SKM-1 (cell line): ENCODE results near the gene DUOXA2.
"Not testable (repeated sequence)": the region's sequence is repeated elsewhere in the genome, so short reads cannot be mapped to it uniquely, and the experiment has no call there.

ENCODE experiments used
- DNase-seq: peaks from one replicate; lab custom pipeline; 2025; ENCODE audit not compliant: unreplicated experiment; lab: John Stamatoyannopoulos, UW

The DUOXA2 gene

GRCh38 chr15:45114076-45114750 lies at the start of gene DUOXA2, which contains the start of gene DUOX2:
TSS of gene DUOXA2 (plus strand) at chr15:45114326. CDS start at chr15:45114606, 280 bp downstream.
TSS of gene DUOX2 (minus strand) at chr15:45114172. CDS start at chr15:45113411, 761 bp downstream.
- no peak for DNase-seq

DNA sequence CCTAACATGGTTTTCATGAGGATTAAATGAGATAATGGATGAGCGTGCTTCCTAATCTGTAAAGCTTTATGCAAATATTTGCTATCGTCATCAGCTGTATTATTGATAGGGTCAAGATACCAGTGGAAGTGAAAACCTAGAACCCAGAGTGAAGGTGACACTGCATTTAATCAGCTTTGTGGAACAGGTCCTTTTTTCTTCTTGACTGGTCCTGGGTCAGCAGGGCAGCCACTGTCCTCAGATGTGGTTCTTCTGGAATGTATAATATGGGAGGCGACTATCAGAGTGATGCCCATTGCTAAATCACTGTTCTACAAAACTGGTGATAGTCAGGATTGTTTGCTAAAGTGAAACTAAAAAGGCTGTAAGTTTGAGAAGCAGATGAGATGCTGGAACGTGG lies 49.7 kb upstream of the DUOXA2 start:
- no peak for DNase-seq

DNA sequence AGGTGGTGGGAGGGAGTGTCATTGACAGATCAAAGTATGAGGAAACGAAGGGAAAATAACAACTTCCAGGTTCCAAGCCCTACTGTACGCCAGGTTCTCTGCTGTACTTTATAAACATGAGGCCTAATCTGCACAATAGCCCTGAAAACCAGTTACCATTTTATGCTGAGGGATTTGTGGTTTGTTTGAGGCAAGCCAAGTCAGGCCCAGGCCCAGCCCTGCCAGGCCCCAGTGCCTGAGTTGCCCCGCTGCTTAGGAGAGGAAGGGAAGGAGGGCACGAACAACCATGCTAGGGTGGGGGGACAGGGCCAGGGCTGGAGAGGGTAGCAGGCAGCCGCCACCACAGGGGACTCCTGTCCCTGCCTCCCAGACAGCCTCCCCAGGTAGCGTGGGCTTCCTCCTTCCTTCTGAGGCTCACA lies 44.2 kb upstream of the DUOXA2 start:
- DNase-seq = not testable (repeated sequence)

GRCh38 chr15:45073602-45074001 lies 40.5 kb upstream of the DUOXA2 start:
- not testable (repeated sequence) for DNase-seq

- DNase-seq = not testable (repeated sequence)
Observed at GRCh38 chr15:45075440-45076320, 38.4 kb upstream of the DUOXA2 start.

- not testable (repeated sequence) for DNase-seq
Observed at GRCh38 chr15:45077391-45077790, 36.7 kb upstream of the DUOXA2 start.

GRCh38 chr15:45079201-45079600 lies 34.9 kb upstream of the DUOXA2 start:
- not testable (repeated sequence) for DNase-seq

GRCh38 chr15:45079628-45080246 lies 34.4 kb upstream of the DUOXA2 start:
- not testable (repeated sequence) for DNase-seq

GRCh38 chr15:45080593-45080992 lies 33.5 kb upstream of the DUOXA2 start:
- not testable (repeated sequence) for DNase-seq

DNA sequence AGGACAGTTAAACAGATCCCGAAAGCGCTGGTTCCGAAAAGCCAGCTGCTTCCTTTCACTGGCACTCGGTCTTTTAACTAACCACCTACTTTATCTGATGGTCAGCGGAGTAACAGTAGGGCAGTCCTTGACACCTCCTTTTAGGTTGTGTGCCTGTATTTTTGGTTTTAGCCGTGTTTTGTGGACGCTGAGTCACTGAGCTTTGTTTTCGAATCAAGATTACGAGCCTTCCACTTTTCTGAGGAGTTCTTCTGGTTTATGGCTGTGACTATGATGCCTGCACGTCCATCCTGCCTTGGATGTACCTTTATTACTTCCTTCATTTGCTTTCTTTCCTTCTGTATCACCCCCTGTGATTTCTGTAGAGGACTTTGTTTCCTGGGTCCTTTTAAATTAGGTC lies 31.7 kb upstream of the DUOXA2 start:
- DNase-seq = not testable (repeated sequence)

- no peak for DNase-seq
Observed at GRCh38 chr15:45083223-45083622, 30.9 kb upstream of the DUOXA2 start.

DNA sequence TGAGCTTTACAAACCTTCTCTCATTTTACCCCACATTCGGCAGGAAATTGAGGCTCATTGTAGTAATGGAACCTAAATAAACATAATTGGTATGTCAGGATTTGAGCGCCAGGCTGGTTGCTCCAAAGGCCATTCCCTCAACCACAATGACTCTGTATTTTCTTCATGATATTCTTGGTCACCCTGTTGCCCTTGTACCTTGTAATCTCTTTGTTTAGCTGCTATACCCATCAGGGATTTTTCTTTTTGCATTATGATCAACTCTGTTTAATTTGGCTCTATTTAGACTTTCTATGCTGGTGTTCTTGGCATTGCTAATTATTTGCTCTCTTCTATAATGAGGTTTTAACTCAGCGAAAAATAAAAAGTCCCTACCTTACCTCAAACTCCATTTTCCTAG lies 30.0 kb upstream of the DUOXA2 start:
- DNase-seq = no peak

DNA sequence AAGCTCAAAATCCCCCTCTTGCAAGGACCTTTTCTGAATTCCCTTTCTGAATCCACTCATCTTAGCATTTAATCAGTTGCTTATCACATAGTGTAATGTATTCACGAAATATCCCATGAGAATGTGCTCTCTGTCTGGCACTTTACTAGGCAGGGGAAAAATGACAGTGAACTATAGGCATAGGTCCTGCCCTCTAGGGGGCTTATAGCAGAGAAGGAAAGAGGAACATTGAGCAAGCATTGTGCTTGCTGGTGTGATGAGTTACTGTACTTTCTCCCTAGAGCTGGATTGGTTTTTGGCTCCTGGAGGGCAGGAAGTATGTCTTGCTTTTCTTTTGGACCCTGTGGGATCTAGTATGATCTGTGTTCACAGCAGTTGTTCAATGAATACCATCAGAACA lies 26.6 kb upstream of the DUOXA2 start:
- no peak for DNase-seq

DNA sequence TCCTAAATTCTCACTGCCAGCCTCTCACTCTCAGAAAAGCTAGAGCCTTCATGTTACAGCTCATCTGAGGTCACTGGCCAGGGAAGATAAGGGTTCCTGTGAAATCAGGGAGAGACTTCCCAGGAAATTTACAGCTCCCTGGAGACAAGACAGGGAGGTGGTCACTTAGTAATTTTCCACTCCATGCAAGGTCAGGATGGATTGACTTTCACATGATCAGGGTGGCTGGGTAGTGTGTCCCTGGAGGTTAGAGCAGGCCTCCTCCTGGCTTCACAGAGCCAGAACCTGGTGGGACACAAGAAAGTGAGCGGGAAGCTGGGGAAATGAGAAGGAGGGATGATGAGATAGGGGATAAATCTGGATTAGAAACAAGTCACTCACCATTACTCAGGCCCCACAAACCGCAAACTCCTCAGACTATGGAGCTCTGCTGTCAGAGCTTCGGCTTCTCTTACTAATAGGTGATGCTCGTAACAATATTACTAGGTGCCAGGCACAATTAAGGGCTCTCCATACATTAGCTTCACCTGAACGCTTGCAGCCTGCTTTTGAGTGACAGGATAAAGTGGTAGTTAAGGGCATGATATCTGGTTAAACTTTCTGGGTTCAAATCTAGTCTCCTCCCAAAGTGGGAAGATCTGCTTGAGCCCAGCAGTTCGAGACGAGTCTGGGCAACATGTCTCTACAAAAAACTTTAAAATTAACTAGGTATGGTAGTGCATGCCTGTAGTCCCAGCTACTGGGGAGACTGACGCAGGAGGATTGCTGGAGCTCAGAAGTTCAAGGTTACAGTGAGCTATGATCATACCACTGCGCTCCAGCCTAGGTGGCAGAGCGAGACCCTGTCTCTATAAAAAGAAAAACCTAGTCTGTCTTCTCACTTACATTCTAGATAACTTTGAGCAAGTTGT lies 25.1 kb upstream of the DUOXA2 start:
- DNase-seq = no peak

GRCh38 chr15:45089712-45090373 lies 24.3 kb upstream of the DUOXA2 start:
- no peak for DNase-seq

DNA sequence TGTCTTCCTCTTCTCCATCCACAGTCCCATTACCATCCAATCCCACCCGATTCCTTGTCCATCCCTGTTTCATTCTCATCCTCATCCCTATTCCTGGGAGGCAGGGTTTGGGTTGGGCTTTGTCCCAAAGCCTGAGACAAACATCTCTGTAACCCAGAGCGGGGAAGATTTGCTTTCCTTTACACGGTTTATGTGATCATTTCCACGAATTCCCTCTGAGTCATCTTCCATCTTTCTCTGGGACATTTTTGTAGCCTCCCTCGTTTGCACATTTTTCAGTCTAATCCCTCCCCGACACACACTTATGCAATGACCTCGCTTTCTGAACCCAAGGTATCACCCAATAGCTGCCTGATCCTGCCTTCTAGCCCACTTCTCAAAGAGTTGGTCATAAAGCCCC lies 23.0 kb upstream of the DUOXA2 start:
- DNase-seq = no peak

GRCh38 chr15:45091576-45091975 lies 22.6 kb upstream of the DUOXA2 start:
- DNase-seq = no peak

GRCh38 chr15:45093013-45093412 lies 21.1 kb upstream of the DUOXA2 start:
- DNase-seq = no peak

GRCh38 chr15:45093622-45094357 lies 20.3 kb upstream of the DUOXA2 start:
- DNase-seq = no peak
